HCT116 (cell line): Measurements from ENCODE around the gene MYOT. TPM values are rescaled to one million over a fixed set of nuclear protein-coding genes. Genes with fewer than 3 reads are reported as not detected.

Source experiments
- ATAC-seq: fragments of 200-7000 bp; cut with Tn5 transposase; 2 replicates; pipeline ENCODE4 v1.9.1; 2020; ENCODE audit warnings: mild to moderate bottlenecking, moderate library complexity
- BruUV-seq: library from RNA; stranded (reverse); fragments of 400-500 nt; replicated peaks from 2 replicates; lab custom pipeline; 2021; lab: Mats Ljungman, UMichigan
- CTCF ChIA-PET: fragments of 300-600 bp; sonication (Branson Sonifier 250); formaldehyde crosslinking; loops from one replicate; lab custom pipeline; 2021; ENCODE audit warnings: antibody characterized with exemption; lab: Charles Lee
- POLR2A ChIA-PET: fragments of 300-600, 350-600 bp; sonication (Branson Sonifier 250); formaldehyde crosslinking; loops from one replicate; lab custom pipeline; 2021; ENCODE audit warnings: antibody characterized with exemption; lab: Charles Lee
- RAD21 ChIA-PET, 2 experiments: fragments of 300-600 bp; sonication (Branson Sonifier 250); formaldehyde crosslinking; loops; one replicate each; lab custom pipeline; 2023; ENCODE audit warnings: low total read pairs in 2 of 2; ENCODE audit not compliant: uncharacterized antibody in 2 of 2, unreplicated experiment in 2 of 2, low non-redundant PET in 1 of 2; lab: Charles Lee
- DNase-seq: peaks from one replicate; pipeline ENCODE4 v3.0.0-alpha.2; 2010; ENCODE audit warnings: low read depth, low spot score
- H2AFZ ChIP-seq: fragments of 200-600 bp; shearing (Covaris generic), sonication (generic); 2 replicates; pipeline ENCODE4 v1.6.1; 2017; ENCODE audit warnings: low read depth, mixed run types, mixed read lengths, antibody characterized with exemption, low read length; ENCODE audit not compliant: poor library complexity, severe bottlenecking
- H3K27ac ChIP-seq: 2 replicates; pipeline ENCODE4 v1.5.1; 2012; ENCODE audit warnings: low read depth, low read length
- H3K27me3 ChIP-seq: fragments of 200-600 bp; sonication (generic); 2 replicates; pipeline ENCODE4 v1.6.1; 2016; ENCODE audit warnings: mixed run types, low read length, mixed read lengths; ENCODE audit not compliant: insufficient read depth
- H3K36me3 ChIP-seq, 2 experiments: fragments of 200-500 bp in 1 of 2; fragments of 200-600 bp in 1 of 2; sonication (Bioruptor generic) in 1 of 2; sonication (generic) in 1 of 2; 2 replicates each; pipeline versions ENCODE4 v1.5.1 to v1.6.1; 2014 to 2016; ENCODE audit warnings: low read length in 2 of 2, inconsistent platforms in 1 of 2, mixed read lengths in 1 of 2, mixed run types in 1 of 2; ENCODE audit not compliant: insufficient read depth in 2 of 2, control insufficient read depth in 1 of 2
- H3K4me1 ChIP-seq, 2 experiments: fragments of 200-600 bp in 1 of 2; sonication (generic) in 1 of 2; 2 replicates each; pipeline versions ENCODE4 v1.5.1 to v1.6.1; 2012 to 2017; ENCODE audit warnings: low read length in 2 of 2, inconsistent platforms in 1 of 2, mild to moderate bottlenecking in 1 of 2, mixed read lengths in 1 of 2, mixed run types in 1 of 2, moderate library complexity in 1 of 2; ENCODE audit not compliant: insufficient read depth in 2 of 2, control insufficient read depth in 1 of 2
- H3K4me2 ChIP-seq: fragments of 200-600 bp; sonication (generic); 2 replicates; pipeline ENCODE4 v1.6.1; 2017; ENCODE audit warnings: mixed run types, low read length, mixed read lengths
- H3K4me3 ChIP-seq, 2 experiments: fragments of 200-600 bp in 1 of 2; sonication (generic) in 1 of 2; replicated peaks in 1 of 2; 2 replicates each; pipeline ENCODE4 v1.5.1; 2011 to 2016; ENCODE audit warnings: low read length in 2 of 2, control low read depth in 1 of 2, low read depth in 1 of 2, mild to moderate bottlenecking in 1 of 2, mixed read lengths in 1 of 2, mixed run types in 1 of 2
- H3K79me2 ChIP-seq: fragments of 200-600 bp; sonication (generic); 2 replicates; pipeline ENCODE4 v1.6.1; 2017; ENCODE audit warnings: mild to moderate bottlenecking, mixed run types, low read length, moderate library complexity, mixed read lengths; ENCODE audit not compliant: insufficient read depth
- H3K9ac ChIP-seq: fragments of 200-600 bp; sonication (generic); 2 replicates; pipeline ENCODE4 v1.6.1; 2016; ENCODE audit warnings: low read length, mixed read lengths
- H3K9me2 ChIP-seq: fragments of 200-600 bp; sonication (generic), shearing (Covaris generic); 2 replicates; pipeline ENCODE4 v1.6.1; 2017; ENCODE audit warnings: mixed run types, mild to moderate bottlenecking, moderate library complexity; ENCODE audit not compliant: insufficient read depth
- H3K9me3 ChIP-seq, 2 experiments: fragments of 200-500 bp in 1 of 2; fragments of 200-600 bp in 1 of 2; sonication (Bioruptor generic) in 1 of 2; sonication (generic) in 1 of 2; 2 replicates each; pipeline ENCODE4 v1.6.1; 2014 to 2017; ENCODE audit warnings: low read length in 2 of 2, mixed read lengths in 2 of 2, inconsistent platforms in 1 of 2, low read depth in 1 of 2, mild to moderate bottlenecking in 1 of 2, mixed run types in 1 of 2, moderate library complexity in 1 of 2; ENCODE audit not compliant: control insufficient read depth in 1 of 2, insufficient read depth in 1 of 2
- H4K20me1 ChIP-seq: fragments of 200-600 bp; sonication (generic), shearing (Covaris generic); 2 replicates; pipeline ENCODE4 v1.6.1; 2017; ENCODE audit warnings: mixed run types, mild to moderate bottlenecking, moderate library complexity; ENCODE audit not compliant: insufficient read depth
- CBX3 ChIP-seq: IDR thresholded peaks from 2 replicates; pipeline ENCODE4 v1.6.1; 2012; ENCODE audit warnings: low read depth
- CEBPB ChIP-seq: IDR thresholded peaks from 2 replicates; pipeline ENCODE4 v1.6.1; 2012; ENCODE audit warnings: low read depth
- ELF1 ChIP-seq: IDR thresholded peaks from 2 replicates; pipeline ENCODE4 v1.6.1; 2012; ENCODE audit warnings: low read depth, borderline replicate concordance
- EZH2phosphoT487 ChIP-seq: fragments of 200-600 bp; IDR thresholded peaks from 2 replicates; pipeline ENCODE4 v1.6.1; 2018; ENCODE audit warnings: antibody characterized with exemption, borderline replicate concordance
- FOSL1 ChIP-seq: IDR thresholded peaks from 2 replicates; pipeline ENCODE4 v1.6.1; 2012; ENCODE audit warnings: low read depth
- JUND ChIP-seq: IDR thresholded peaks from 2 replicates; pipeline ENCODE4 v1.6.1; 2012
- SRF ChIP-seq: IDR thresholded peaks from 2 replicates; pipeline ENCODE4 v1.6.1; 2012; ENCODE audit warnings: low read depth
- TCF7L2 ChIP-seq: IDR thresholded peaks from 2 replicates; pipeline ENCODE4 v1.7.0; 2011; ENCODE audit warnings: borderline replicate concordance, inconsistent platforms; ENCODE audit not compliant: insufficient read depth, insufficient read length; ENCODE audit errors: extremely low read depth
- YY1 ChIP-seq: IDR thresholded peaks from 2 replicates; pipeline ENCODE4 v1.6.1; 2011; ENCODE audit warnings: low read length, low read depth, moderate library complexity, mild to moderate bottlenecking; ENCODE audit not compliant: insufficient replicate concordance; ENCODE audit errors: extremely low read depth
- ZBTB33 ChIP-seq: IDR thresholded peaks from 2 replicates; pipeline ENCODE4 v1.6.1; 2011; ENCODE audit warnings: mild to moderate bottlenecking, low read length, moderate library complexity; ENCODE audit not compliant: insufficient replicate concordance; ENCODE audit errors: extremely low read depth
- ZNF274 ChIP-seq: fragments of 200-500 bp; sonication (Bioruptor generic); IDR thresholded peaks from 2 replicates; pipeline ENCODE4 v1.6.1; 2014; ENCODE audit warnings: mild to moderate bottlenecking, low read depth, low read length, inconsistent platforms
- intact Hi-C: fragments of 100-400 bp; cut with micrococcal nuclease; formaldehyde crosslinking; loops from 2 replicates; pipeline ENCODE4 v1.10.0; 2022
- total RNA-seq: library from RNA; stranded (reverse); gene quantifications from one replicate; pipeline ENCODE4 v1.2.1, GENCODE V29; 2021; ENCODE audit not compliant: unreplicated experiment

The MYOT gene
- total RNA-seq, 1 experiment from 2014 or later: not detected

- Histone ChIP-seq H3K9me2 (no peaks in the 10 kb centered on the region), H2AFZ (no peak overlapping the region), H3K9me3 (no peaks in the 10 kb centered on the region), H3K4me1 (no peaks in the 10 kb centered on the region), H4K20me1 (no peaks in the 10 kb centered on the region), H3K27ac (no peak overlapping the region), H3K9ac (no peak overlapping the region), H3K79me2 (no peaks in the 10 kb centered on the region), H3K27me3 (no peaks in the 10 kb centered on the region), H3K4me2 (no peak overlapping the region), H3K36me3 (no peaks in the 10 kb centered on the region), H3K4me3 (no peak overlapping the region)
- intact Hi-C loops: loop anchor here (5.0 to 10.0 kb wide), 2 partner anchors 306 to 481 kb away; no protein-coding TSS in a partner anchor
- ChIA-PET CTCF (interaction anchor here (1.4 kb wide), 1 partner anchor 47 kb away, joined by 7 read pairs; no protein-coding TSS in a partner anchor), POLR2A (no interaction called here), RAD21 (no interaction called here)
- DNase-seq: no peak
- TF ChIP-seq CBX3 (peak; percentile 52; the same call in 1 of the 2 replicates), SRF (no peak), ZBTB33 (no peak)
- BruUV-seq: no TSS peak
- ATAC-seq: no peak
These were observed 41.6 kb upstream of the MYOT start for GRCh38 chr5:137826067-137826466.

- Histone ChIP-seq H3K4me1 (peaks cover 7 to 9% of the 10 kb centered on the region in 2 experiments), H3K27ac (no peak overlapping the region), H4K20me1 (no peaks in the 10 kb centered on the region), H3K79me2 (no peaks in the 10 kb centered on the region), H3K9ac (no peak overlapping the region), H3K9me2 (no peaks in the 10 kb centered on the region), H3K4me3 (no peak overlapping the region), H2AFZ (no peak overlapping the region), H3K36me3 (no peaks in the 10 kb centered on the region), H3K27me3 (no peaks in the 10 kb centered on the region), H3K9me3 (no peaks in the 10 kb centered on the region), H3K4me2 (no peak overlapping the region)
- TF ChIP-seq EZH2phosphoT487: no peak
- no peak for TF ChIP-seq FOSL1
- no peak for TF ChIP-seq JUND
- TF ChIP-seq CEBPB: no peak
- TF ChIP-seq TCF7L2: no peak
- no peak for TF ChIP-seq ELF1
- TF ChIP-seq ZNF274: no peak
- TF ChIP-seq YY1: no peak
- ChIA-PET POLR2A (no interaction called here), RAD21 (no interaction called here), CTCF (interaction anchor here (0.6 kb wide), 1 partner anchor 49 kb away, joined by 3 read pairs; no protein-coding TSS in a partner anchor)
- DNase-seq (no peak), ATAC-seq (no peak)
- intact Hi-C loops: loop anchor here (5.0 to 10.0 kb wide), 2 partner anchors 304 to 483 kb away; no protein-coding TSS in a partner anchor
- BruUV-seq: no TSS peak
These were observed 39.5 kb upstream of the MYOT start for GRCh38 chr5:137828180-137828579.
